Lower leg skin (tissue), 3 donors: ENCODE data around the gene GABRG3.

Experiments used
- CTCF ChIP-seq, 3 donors: fragments of 450-650 bp; IDR thresholded peaks; one replicate each; pipeline ENCODE4 v1.5.1; 2016; ENCODE audit warnings: antibody characterized with exemption in 3 of 3, mild to moderate bottlenecking in 3 of 3, moderate library complexity in 2 of 3
- POLR2A ChIP-seq, 2 donors: fragments of 450-650 bp; IDR thresholded peaks; one replicate each; pipeline ENCODE4 v1.6.1; 2016 to 2017; ENCODE audit warnings: antibody characterized with exemption in 2 of 2, mild to moderate bottlenecking in 1 of 2, moderate library complexity in 1 of 2

GRCh38 chr15:27461181-27461580, 490.2 kb downstream of the GABRG3 start:
- TF ChIP-seq CTCF (IDR thresholded peaks at IDR 0.05), result no peak
- no peak for TF ChIP-seq POLR2A (IDR thresholded peaks at IDR 0.05)
